NB4 (cell line): Measurements from ENCODE around the gene WWP2.
"Not testable (repeated sequence)": the region's sequence is repeated elsewhere in the genome, so short reads cannot be mapped to it uniquely, and the experiment has no call there.

Experiments
- MYC ChIP-seq: IDR thresholded peaks from 2 replicates; pipeline ENCODE4 v1.6.1; 2011; ENCODE audit warnings: low read depth, low read length
- POLR2A ChIP-seq: IDR thresholded peaks from 2 replicates; pipeline ENCODE4 v1.6.1; 2011; ENCODE audit warnings: mild to moderate bottlenecking; ENCODE audit not compliant: insufficient read length; ENCODE audit errors: extremely low read depth
- TF ChIP-seq, protein P1 (sequence below): IDR thresholded peaks from one replicate; pipeline ENCODE4 v1.5.1; 2012; ENCODE audit warnings: low read depth, low read length
- TF ChIP-seq, protein P2 (sequence below): IDR thresholded peaks from 2 replicates; pipeline ENCODE4 v1.6.1; 2011; ENCODE audit warnings: low read depth, low read length

DNA sequence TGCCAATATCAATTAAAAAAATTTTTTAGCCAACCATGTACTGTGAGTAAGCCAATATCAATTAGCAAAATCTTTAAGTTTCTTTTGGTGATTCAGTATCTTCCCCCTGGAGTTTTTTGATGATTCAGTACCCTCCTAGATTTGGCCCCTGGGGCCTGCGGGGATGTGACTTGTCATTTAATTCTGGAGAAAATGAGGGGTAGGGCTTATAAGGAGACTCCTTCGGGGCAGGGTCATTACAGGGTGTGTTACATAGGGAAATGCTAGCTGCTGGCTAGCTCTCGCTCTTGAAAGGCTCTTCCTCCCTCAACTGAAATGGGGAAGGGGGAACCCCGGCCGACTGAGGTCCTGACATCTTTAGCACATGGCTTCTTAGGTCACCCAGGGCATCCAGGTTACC lies 205.6 kb downstream of the WWP2 start:
- TF ChIP-seq, protein P1, sequence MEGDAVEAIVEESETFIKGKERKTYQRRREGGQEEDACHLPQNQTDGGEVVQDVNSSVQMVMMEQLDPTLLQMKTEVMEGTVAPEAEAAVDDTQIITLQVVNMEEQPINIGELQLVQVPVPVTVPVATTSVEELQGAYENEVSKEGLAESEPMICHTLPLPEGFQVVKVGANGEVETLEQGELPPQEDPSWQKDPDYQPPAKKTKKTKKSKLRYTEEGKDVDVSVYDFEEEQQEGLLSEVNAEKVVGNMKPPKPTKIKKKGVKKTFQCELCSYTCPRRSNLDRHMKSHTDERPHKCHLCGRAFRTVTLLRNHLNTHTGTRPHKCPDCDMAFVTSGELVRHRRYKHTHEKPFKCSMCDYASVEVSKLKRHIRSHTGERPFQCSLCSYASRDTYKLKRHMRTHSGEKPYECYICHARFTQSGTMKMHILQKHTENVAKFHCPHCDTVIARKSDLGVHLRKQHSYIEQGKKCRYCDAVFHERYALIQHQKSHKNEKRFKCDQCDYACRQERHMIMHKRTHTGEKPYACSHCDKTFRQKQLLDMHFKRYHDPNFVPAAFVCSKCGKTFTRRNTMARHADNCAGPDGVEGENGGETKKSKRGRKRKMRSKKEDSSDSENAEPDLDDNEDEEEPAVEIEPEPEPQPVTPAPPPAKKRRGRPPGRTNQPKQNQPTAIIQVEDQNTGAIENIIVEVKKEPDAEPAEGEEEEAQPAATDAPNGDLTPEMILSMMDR: not testable (repeated sequence)
- TF ChIP-seq POLR2A, MYC: not testable (repeated sequence)
- TF ChIP-seq, protein P2, sequence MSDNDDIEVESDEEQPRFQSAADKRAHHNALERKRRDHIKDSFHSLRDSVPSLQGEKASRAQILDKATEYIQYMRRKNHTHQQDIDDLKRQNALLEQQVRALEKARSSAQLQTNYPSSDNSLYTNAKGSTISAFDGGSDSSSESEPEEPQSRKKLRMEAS: not testable (repeated sequence)
